ENCODE data around the gene ZP1.
A peak's percentile ranks its signal among the peaks of the same experiment; 100 is the strongest.

ZP1 gene

DNA sequence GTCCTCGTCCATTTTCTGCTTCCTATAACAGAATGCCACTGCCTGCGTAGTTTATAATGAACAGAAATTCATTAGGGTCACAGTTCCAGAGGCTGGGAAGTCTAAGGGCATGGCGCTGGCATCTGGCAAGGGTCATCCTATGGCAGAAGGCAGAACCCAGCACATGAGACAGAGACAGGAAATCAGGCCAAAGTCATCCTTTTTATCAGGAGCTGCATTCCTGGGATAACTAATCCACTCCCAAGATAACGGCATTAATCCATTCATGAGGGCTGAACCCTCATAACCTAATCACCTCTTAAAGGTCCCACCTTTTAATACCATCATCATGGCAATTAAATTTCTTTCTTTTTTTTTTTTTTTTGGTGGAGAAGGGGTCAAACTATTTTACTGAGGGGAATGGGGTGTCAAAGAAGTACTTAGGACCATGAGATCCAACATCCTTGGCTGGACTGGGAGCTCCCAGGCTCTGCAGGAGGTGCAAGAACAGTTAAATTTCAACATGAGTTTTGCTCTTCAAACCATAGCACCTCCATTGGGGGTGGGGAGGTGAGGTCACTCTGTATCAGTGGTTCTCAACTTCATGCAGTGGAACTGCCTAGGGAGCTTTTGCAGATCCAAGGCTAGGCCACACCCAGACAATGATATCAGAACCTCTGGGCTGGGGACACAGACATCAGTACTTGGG, 51.1 kb downstream of the ZP1 start (continued):
- TF ChIP-seq ZNF214 (tag by site-specific recombination; IDR thresholded peaks at IDR 0.05; ENCODE audit: borderline replicate concordance) (no peak), ZNF658 (tag by site-specific recombination; IDR thresholded peaks at IDR 0.05) (no peak), ZNF221 (tag by site-specific recombination; IDR thresholded peaks at IDR 0.05; ENCODE audit: borderline replicate concordance) (no peak), ZNF621 (tag by site-specific recombination; IDR thresholded peaks at IDR 0.05) (no peak), ZNF248 (tag by site-specific recombination; IDR thresholded peaks at IDR 0.05) (no peak), ZNF707 (tag by site-specific recombination; IDR thresholded peaks at IDR 0.05) (no peak), ZNF335 (tag by site-specific recombination; conservative IDR thresholded peaks at IDR 0.05) (no peak), ZBTB10 (tag by site-specific recombination; IDR thresholded peaks at IDR 0.05) (no peak), ZNF585B (tag by site-specific recombination; IDR thresholded peaks at IDR 0.05) (no peak), ZNF629 (tag by site-specific recombination; IDR thresholded peaks at IDR 0.05) (peak; percentile 52), ZNF600 (tag by site-specific recombination; IDR thresholded peaks at IDR 0.05) (no peak)
- TF ChIP-seq, protein P1, sequence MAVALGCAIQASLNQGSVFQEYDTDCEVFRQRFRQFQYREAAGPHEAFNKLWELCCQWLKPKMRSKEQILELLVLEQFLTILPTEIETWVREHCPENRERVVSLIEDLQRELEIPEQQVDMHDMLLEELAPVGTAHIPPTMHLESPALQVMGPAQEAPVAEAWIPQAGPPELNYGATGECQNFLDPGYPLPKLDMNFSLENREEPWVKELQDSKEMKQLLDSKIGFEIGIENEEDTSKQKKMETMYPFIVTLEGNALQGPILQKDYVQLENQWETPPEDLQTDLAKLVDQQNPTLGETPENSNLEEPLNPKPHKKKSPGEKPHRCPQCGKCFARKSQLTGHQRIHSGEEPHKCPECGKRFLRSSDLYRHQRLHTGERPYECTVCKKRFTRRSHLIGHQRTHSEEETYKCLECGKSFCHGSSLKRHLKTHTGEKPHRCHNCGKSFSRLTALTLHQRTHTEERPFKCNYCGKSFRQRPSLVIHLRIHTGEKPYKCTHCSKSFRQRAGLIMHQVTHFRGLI (tag by site-specific recombination; IDR thresholded peaks at IDR 0.05), result no peak
- TF ChIP-seq, protein P2, sequence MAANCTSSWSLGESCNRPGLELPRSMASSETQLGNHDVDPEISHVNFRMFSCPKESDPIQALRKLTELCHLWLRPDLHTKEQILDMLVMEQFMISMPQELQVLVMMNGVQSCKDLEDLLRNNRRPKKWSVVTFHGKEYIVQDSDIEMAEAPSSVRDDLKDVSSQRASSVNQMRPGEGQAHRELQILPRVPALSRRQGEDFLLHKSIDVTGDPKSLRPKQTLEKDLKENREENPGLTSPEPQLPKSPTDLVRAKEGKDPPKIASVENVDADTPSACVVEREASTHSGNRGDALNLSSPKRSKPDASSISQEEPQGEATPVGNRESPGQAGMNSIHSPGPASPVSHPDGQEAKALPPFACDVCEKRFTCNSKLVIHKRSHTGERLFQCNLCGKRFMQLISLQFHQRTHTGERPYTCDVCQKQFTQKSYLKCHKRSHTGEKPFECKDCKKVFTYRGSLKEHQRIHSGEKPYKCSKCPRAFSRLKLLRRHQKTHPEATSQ (tag by site-specific recombination; IDR thresholded peaks at IDR 0.05), result no peak
- TF ChIP-seq, protein P3, sequence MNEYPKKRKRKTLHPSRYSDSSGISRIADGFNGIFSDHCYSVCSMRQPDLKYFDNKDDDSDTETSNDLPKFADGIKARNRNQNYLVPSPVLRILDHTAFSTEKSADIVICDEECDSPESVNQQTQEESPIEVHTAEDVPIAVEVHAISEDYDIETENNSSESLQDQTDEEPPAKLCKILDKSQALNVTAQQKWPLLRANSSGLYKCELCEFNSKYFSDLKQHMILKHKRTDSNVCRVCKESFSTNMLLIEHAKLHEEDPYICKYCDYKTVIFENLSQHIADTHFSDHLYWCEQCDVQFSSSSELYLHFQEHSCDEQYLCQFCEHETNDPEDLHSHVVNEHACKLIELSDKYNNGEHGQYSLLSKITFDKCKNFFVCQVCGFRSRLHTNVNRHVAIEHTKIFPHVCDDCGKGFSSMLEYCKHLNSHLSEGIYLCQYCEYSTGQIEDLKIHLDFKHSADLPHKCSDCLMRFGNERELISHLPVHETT (tag by site-specific recombination; IDR thresholded peaks at IDR 0.05), result no peak

GRCh38 chr11:60918939-60919265, 51.6 kb downstream of the ZP1 start:
- TF ChIP-seq ZNF600 (tag by site-specific recombination; IDR thresholded peaks at IDR 0.05) (no peak), ZFP37 (tag by site-specific recombination; IDR thresholded peaks at IDR 0.05) (0 out of 2 replicates have a peak, but pooled peaks have one; percentile 17)
- CTCF ChIA-PET, result interaction anchor here (0.6 to 6.2 kb wide), 5 partner anchors 19 to 268 kb away, joined by 3 to 30 read pairs (median 4); no protein-coding TSS in a partner anchor
- Histone ChIP-seq H3K36me3 (ENCODE audit: control insufficient read depth in 2 of 2, insufficient read depth in 1 of 2, low read length in 2 of 2) (peaks cover 0 to 62% of the 10 kb centered on the region in 2 experiments; a peak in 1 of 3 replicates), H3K27ac (ENCODE audit: extremely low read depth, low read depth, low read length) (no peak overlapping the region), H3K4me1 (ENCODE audit: control insufficient read depth, insufficient read depth, low read length) (no peaks in the 10 kb centered on the region), H3K4me3 (ENCODE audit: low read depth, low read length) (no peak overlapping the region), H3K9me3 (ENCODE audit: control insufficient read depth, insufficient read depth, low read depth, low read length) (no peaks in the 10 kb centered on the region)
- POLR2A ChIA-PET, result interaction anchor here (1.3 kb wide), 1 partner anchor 13 kb away, joined by 5 read pairs; no protein-coding TSS in a partner anchor

DNA sequence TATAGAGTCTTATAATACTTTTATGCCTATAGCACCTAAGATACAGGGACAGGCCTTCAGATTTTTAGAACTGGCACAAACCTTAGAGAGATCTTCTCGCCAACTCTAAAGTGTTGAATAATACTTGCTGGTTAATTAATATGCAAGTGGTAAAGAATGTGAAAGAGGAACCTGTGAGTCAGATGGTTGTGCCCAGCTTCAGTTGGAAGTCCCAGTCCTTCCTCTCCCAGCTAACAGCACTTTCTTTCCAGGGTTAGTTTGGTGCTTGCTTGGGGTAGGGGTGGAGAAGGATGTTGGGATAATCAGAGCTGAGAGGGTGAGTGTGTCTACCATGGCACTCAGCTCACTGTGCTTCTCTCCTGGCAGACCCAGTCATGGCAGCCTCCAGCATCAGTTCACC, 52.0 kb downstream of the ZP1 start:
- ChIA-PET CTCF (interaction anchor here (0.6 kb wide), 1 partner anchor 215 kb away, joined by 5 read pairs; no protein-coding TSS in a partner anchor), POLR2A (interaction anchor here (1.3 kb wide), 1 partner anchor 14 kb away, joined by 5 read pairs; no protein-coding TSS in a partner anchor)
- peaks cover 0 to 62% of the 10 kb centered on the region in 2 experiments; a peak in 1 of 3 replicates for H3K36me3 ChIP-seq (ENCODE audit: control insufficient read depth in 2 of 2, insufficient read depth in 1 of 2, low read length in 2 of 2)
- H3K9me3 ChIP-seq (ENCODE audit: control insufficient read depth, insufficient read depth, low read depth, low read length), result no peaks in the 10 kb centered on the region
- H3K4me3 ChIP-seq (ENCODE audit: low read depth, low read length), result no peak overlapping the region
- H3K4me1 ChIP-seq (ENCODE audit: control insufficient read depth, insufficient read depth, low read length), result no peaks in the 10 kb centered on the region
- H3K27ac ChIP-seq (ENCODE audit: extremely low read depth, low read depth, low read length), result no peak overlapping the region
- no peak for TF ChIP-seq ZNF114 (tag by site-specific recombination; IDR thresholded peaks at IDR 0.05)
- TF ChIP-seq KLF10 (tag by site-specific recombination; IDR thresholded peaks at IDR 0.05), result no peak
- TF ChIP-seq ZNF488 (tag by site-specific recombination; IDR thresholded peaks at IDR 0.05), result no peak
- TF ChIP-seq ATF2 (tag by site-specific recombination; IDR thresholded peaks at IDR 0.05; ENCODE audit: low read depth), result no peak
- TF ChIP-seq ZNF843 (tag by site-specific recombination; IDR thresholded peaks at IDR 0.05), result no peak
- no peak for TF ChIP-seq ZNF704 (tag by site-specific recombination; IDR thresholded peaks at IDR 0.05)
- TF ChIP-seq GLIS1 (tag by site-specific recombination; IDR thresholded peaks at IDR 0.05), result no peak

All from HEK293 (cell line).